ENCODE results near the gene TP73. TPM values are rescaled to one million over a fixed set of nuclear protein-coding genes. Genes with fewer than 3 reads are reported as not detected.

The TP73 gene
- total RNA-seq, 1 donor from 2014 or later: 2.2 TPM

DNA sequence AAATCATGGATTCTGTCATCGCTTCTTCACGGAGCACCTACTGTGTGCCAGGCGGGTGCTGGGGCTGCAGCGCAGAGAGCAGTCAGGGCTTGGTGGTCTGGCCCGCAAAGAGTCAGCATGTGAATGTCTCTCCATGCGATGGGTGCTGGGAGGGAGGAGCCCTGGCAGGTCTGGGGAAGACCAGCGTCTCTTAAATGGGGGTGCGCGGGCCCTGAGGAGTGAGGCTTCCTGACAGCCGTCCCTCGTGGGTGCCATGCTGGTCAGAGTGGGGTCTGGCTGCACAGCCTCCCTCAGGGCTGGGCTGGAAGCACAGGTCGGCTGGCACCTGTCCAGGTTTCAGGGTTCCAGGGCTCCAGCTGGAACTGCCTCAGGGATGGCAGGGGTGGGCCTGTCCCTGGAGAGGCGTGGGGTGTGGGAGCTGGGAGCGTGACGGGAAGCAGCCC is 18.5 kb downstream of the TP73 start:
- Mint-ChIP-seq H3K36me3 (ENCODE audit: insufficient read depth) (no peaks in the 10 kb centered on the region), H3K27ac (no peak overlapping the region), H3K4me1 (ENCODE audit: low read depth) (peaks cover 7% of the 10 kb centered on the region), H3K4me3 (ENCODE audit: low read depth) (no peak overlapping the region), H3K27me3 (peaks cover 41% of the 10 kb centered on the region), H3K9me3 (ENCODE audit: low read depth) (no peaks in the 10 kb centered on the region)
- no peak for TF ChIP-seq CTCF (IDR thresholded peaks at IDR 0.05; ENCODE audit: unreplicated experiment)
- DNase-seq (ENCODE audit: low spot score, unreplicated experiment): no peak

DNA sequence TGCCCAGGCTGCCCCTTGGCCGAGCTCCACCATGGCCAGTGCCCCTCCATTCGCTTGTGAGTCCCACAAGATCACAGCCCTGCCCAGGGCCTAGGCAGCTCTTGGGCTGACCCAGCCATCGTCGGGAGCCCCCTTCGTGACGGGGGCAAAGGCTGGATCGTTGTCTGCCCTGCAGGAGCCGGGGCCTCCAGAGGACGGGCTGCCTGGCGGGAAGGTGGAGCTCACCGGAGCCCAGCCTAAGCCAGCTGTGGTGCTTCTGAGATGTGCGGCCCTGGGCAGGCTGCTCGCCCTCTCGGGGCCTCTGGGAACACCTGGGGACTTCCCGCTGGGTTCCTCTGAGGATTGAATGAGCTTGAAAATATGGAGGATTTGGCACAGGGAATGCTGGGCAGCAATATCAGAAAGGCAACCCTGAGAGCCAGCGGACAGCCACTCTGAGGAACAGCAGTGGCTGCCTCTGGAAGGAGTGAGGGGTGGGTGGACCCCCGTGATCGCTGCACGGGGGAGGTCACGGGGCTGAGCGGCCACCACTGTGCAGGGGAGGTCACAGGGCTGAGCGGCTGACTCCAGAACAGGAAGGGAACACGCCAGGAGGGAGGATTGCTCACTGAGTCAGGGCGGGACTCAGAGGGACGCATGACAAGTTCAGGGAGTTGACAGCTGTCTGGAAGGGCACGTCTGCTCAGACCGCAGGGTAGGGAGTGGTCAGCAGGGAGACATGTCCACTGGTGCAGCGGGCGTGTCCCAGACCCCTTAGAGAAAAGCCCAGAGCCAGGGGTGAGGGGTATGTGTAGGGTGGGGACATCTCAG is 19.3 kb downstream of the TP73 start:
- Mint-ChIP-seq H3K4me1 (ENCODE audit: low read depth) (peaks cover 7% of the 10 kb centered on the region), H3K9me3 (ENCODE audit: low read depth) (no peaks in the 10 kb centered on the region), H3K36me3 (ENCODE audit: insufficient read depth) (no peaks in the 10 kb centered on the region), H3K4me3 (ENCODE audit: low read depth) (no peak overlapping the region), H3K27ac (no peak overlapping the region), H3K27me3 (peaks cover 38% of the 10 kb centered on the region)
- no peak for TF ChIP-seq CTCF (IDR thresholded peaks at IDR 0.05; ENCODE audit: unreplicated experiment)
- DNase-seq (ENCODE audit: low spot score, unreplicated experiment): no peak

GRCh38 chr1:3672231-3672970 is 20.1 kb downstream of the TP73 start:
- Mint-ChIP-seq H3K4me1 (ENCODE audit: low read depth) (peaks cover 7% of the 10 kb centered on the region), H3K4me3 (ENCODE audit: low read depth) (no peak overlapping the region), H3K27ac (no peak overlapping the region), H3K36me3 (ENCODE audit: insufficient read depth) (no peaks in the 10 kb centered on the region), H3K9me3 (ENCODE audit: low read depth) (no peaks in the 10 kb centered on the region), H3K27me3 (peaks cover 34% of the 10 kb centered on the region)
- no peak for TF ChIP-seq CTCF (IDR thresholded peaks at IDR 0.05; ENCODE audit: unreplicated experiment)
- no peak for DNase-seq (ENCODE audit: low spot score, unreplicated experiment)

GRCh38 chr1:3672971-3673361 is 20.6 kb downstream of the TP73 start:
- DNase-seq (ENCODE audit: low spot score, unreplicated experiment): no peak
- no peaks in the 10 kb centered on the region for H3K36me3 Mint-ChIP-seq (ENCODE audit: insufficient read depth)
- no peak for TF ChIP-seq CTCF (IDR thresholded peaks at IDR 0.05; ENCODE audit: unreplicated experiment)
- H3K27ac Mint-ChIP-seq: no peak overlapping the region
- H3K4me1 Mint-ChIP-seq (ENCODE audit: low read depth): peaks cover 7% of the 10 kb centered on the region
- H3K9me3 Mint-ChIP-seq (ENCODE audit: low read depth): no peaks in the 10 kb centered on the region
- H3K27me3 Mint-ChIP-seq: peaks cover 39% of the 10 kb centered on the region
- H3K4me3 Mint-ChIP-seq (ENCODE audit: low read depth): no peak overlapping the region

DNA sequence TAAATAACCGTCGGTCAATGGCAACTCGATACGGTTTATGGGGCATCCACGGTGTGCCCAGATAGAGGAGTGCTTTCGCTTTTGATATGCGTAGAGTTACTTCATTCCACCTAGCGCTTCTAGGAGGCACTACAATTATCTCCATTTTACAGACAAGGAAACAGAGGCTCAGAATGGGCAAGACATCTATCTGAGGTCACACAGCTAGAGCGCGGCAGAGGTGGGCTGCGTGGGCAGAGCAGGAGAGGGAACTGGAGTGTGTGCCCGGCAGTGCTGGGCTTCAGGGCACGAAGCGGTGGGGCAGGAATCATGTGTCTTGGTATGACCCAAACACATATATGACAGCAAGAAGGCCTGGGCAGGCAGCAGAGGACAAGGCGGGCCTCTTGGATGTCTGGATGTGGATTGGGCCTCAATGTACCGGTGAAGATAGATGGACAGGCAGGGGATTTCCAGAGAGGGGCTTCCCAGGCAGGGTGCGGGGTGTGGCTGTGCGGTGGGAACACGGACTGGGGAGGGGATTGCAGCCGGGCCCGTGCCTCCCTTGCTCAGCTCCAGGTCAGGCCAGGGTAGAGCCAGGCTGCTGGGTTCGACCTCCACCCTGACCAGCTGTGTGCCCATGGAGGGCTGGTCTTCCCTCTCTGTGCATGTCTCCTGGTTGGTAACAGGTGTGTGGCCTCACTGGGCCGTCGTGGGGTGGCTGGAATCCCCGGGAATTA is 21.2 kb downstream of the TP73 start:
- H3K36me3 Mint-ChIP-seq (ENCODE audit: insufficient read depth): no peaks in the 10 kb centered on the region
- peaks cover 39% of the 10 kb centered on the region for H3K27me3 Mint-ChIP-seq
- peaks cover 5% of the 10 kb centered on the region for H3K4me1 Mint-ChIP-seq (ENCODE audit: low read depth)
- H3K27ac Mint-ChIP-seq: no peak overlapping the region
- no peak for DNase-seq (ENCODE audit: low spot score, unreplicated experiment)
- H3K9me3 Mint-ChIP-seq (ENCODE audit: low read depth): no peaks in the 10 kb centered on the region
- H3K4me3 Mint-ChIP-seq (ENCODE audit: low read depth): no peak overlapping the region
- TF ChIP-seq CTCF (IDR thresholded peaks at IDR 0.05; ENCODE audit: unreplicated experiment): no peak
